ENCODE results near the gene TUBB4B.

DNA sequence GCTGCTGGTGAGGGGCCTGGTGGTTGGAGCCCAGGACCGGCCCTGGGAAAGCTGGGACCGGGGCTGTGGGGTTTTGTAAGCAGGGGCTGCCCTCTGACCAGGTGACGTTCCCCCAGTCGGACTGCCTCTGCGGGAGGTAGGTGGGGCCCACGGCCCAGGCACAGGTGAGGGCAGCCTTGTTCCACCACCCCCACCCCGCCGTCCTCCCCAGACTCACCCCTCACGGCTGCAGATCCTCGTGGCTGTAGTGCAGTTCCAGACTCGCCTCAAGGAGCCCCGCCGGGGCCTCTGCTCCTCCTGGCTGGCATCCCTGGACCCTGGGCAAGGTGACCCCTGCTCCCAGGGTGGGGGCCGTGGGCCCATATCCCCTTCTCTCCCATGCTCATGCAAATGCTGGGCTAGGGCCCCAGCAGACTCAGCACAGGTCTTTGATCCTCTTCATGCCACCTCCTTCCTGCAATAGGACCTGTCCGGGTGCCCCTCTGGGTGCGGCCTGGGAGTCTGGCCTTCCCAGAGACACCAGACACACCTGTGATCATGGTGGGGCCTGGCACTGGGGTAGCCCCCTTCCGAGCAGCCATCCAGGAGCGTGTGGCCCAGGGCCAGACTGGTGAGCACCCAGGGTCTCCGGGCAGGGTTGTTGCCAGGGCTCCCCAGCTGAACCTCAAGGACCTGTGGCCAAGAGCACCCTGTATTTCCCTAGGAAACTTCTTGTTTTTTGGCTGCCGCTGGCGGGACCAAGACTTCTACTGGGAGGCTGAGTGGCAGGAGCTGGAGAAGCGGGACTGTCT is 25.7 kb upstream of the TUBB4B start:
- no peak for TF ChIP-seq POLR2AphosphoS5 (IDR thresholded peaks at IDR 0.05; ENCODE audit: low read depth, low read length)
- TF ChIP-seq, protein P1, sequence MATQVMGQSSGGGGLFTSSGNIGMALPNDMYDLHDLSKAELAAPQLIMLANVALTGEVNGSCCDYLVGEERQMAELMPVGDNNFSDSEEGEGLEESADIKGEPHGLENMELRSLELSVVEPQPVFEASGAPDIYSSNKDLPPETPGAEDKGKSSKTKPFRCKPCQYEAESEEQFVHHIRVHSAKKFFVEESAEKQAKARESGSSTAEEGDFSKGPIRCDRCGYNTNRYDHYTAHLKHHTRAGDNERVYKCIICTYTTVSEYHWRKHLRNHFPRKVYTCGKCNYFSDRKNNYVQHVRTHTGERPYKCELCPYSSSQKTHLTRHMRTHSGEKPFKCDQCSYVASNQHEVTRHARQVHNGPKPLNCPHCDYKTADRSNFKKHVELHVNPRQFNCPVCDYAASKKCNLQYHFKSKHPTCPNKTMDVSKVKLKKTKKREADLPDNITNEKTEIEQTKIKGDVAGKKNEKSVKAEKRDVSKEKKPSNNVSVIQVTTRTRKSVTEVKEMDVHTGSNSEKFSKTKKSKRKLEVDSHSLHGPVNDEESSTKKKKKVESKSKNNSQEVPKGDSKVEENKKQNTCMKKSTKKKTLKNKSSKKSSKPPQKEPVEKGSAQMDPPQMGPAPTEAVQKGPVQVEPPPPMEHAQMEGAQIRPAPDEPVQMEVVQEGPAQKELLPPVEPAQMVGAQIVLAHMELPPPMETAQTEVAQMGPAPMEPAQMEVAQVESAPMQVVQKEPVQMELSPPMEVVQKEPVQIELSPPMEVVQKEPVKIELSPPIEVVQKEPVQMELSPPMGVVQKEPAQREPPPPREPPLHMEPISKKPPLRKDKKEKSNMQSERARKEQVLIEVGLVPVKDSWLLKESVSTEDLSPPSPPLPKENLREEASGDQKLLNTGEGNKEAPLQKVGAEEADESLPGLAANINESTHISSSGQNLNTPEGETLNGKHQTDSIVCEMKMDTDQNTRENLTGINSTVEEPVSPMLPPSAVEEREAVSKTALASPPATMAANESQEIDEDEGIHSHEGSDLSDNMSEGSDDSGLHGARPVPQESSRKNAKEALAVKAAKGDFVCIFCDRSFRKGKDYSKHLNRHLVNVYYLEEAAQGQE (IDR thresholded peaks at IDR 0.05; ENCODE audit: insufficient read depth in 1 of 2, low read depth in 2 of 2, low read length in 2 of 2), result no peak
- no peak for TF ChIP-seq TAF1 (IDR thresholded peaks at IDR 0.05; ENCODE audit: borderline replicate concordance, insufficient read depth, low read length)
- no peak for TF ChIP-seq SIN3A (IDR thresholded peaks at IDR 0.05; ENCODE audit: borderline replicate concordance, insufficient read depth, low read length)
- TF ChIP-seq FOXP2 (optimal IDR thresholded peaks at IDR 0.05; ENCODE audit: borderline replicate concordance, extremely low read depth, extremely low read length, insufficient read depth), result no peak

Measured in PFSK-1 (cell line).